ENCODE measurements around the gene GALNT10. TPM values are rescaled to one million over a fixed set of nuclear protein-coding genes. Genes with fewer than 3 reads are reported as not detected.

Gene GALNT10
- total RNA-seq, 1 donor from 2014 or later: 96.1 TPM

- H3K27ac ChIP-seq (ENCODE audit: low read depth, low read length): no peak overlapping the region
- Mint-ChIP-seq H3K4me1 (ENCODE audit: low read depth, unreplicated experiment) (peaks cover 1% of the 10 kb centered on the region), H3K27ac (ENCODE audit: unreplicated experiment) (no peak overlapping the region), H3K27me3 (ENCODE audit: low read depth, unreplicated experiment) (peaks cover 15% of the 10 kb centered on the region), H3K9me3 (ENCODE audit: unreplicated experiment) (peaks cover 5% of the 10 kb centered on the region), H3K36me3 (ENCODE audit: low read depth, unreplicated experiment) (no peaks in the 10 kb centered on the region), H3K4me3 (ENCODE audit: unreplicated experiment) (no peak overlapping the region)
- DNase-seq (ENCODE audit: low read depth): peak; percentile 3
- no peaks in the 10 kb centered on the region for H4K20me1 ChIP-seq (ENCODE audit: insufficient read depth, low read length)
- peaks cover 4% of the 10 kb centered on the region for H3K27me3 ChIP-seq (ENCODE audit: insufficient read depth, low read length)
- no peak overlapping the region for H3K4me3 ChIP-seq (ENCODE audit: insufficient read depth, low read depth, low read length)
- no peak overlapping the region for H3K9ac ChIP-seq (ENCODE audit: low read length)
- no peaks in the 10 kb centered on the region for H3K9me3 ChIP-seq (ENCODE audit: insufficient read depth, low read depth, low read length)
- TF ChIP-seq EZH2 (IDR thresholded peaks at IDR 0.05; ENCODE audit: insufficient read depth, low read length): no peak
- TF ChIP-seq, protein P1, sequence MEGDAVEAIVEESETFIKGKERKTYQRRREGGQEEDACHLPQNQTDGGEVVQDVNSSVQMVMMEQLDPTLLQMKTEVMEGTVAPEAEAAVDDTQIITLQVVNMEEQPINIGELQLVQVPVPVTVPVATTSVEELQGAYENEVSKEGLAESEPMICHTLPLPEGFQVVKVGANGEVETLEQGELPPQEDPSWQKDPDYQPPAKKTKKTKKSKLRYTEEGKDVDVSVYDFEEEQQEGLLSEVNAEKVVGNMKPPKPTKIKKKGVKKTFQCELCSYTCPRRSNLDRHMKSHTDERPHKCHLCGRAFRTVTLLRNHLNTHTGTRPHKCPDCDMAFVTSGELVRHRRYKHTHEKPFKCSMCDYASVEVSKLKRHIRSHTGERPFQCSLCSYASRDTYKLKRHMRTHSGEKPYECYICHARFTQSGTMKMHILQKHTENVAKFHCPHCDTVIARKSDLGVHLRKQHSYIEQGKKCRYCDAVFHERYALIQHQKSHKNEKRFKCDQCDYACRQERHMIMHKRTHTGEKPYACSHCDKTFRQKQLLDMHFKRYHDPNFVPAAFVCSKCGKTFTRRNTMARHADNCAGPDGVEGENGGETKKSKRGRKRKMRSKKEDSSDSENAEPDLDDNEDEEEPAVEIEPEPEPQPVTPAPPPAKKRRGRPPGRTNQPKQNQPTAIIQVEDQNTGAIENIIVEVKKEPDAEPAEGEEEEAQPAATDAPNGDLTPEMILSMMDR (IDR thresholded peaks at IDR 0.05; ENCODE audit: insufficient read depth, low read depth, low read length): no peak
- no peaks in the 10 kb centered on the region for H3K79me2 ChIP-seq (ENCODE audit: insufficient read depth, low read length)
- no peak overlapping the region for H2AFZ ChIP-seq (ENCODE audit: low read depth, low read length)
- no peak overlapping the region for H3K4me2 ChIP-seq (ENCODE audit: low read length)
- no peaks in the 10 kb centered on the region for H3K36me3 ChIP-seq (ENCODE audit: insufficient read depth, low read length)
- FAIRE-seq: no peak
- no peaks in the 10 kb centered on the region for H3K4me1 ChIP-seq (ENCODE audit: insufficient read depth, low read length)
Observed at GRCh38 chr5:154143211-154143641, 47.3 kb upstream of the GALNT10 start.

DNA sequence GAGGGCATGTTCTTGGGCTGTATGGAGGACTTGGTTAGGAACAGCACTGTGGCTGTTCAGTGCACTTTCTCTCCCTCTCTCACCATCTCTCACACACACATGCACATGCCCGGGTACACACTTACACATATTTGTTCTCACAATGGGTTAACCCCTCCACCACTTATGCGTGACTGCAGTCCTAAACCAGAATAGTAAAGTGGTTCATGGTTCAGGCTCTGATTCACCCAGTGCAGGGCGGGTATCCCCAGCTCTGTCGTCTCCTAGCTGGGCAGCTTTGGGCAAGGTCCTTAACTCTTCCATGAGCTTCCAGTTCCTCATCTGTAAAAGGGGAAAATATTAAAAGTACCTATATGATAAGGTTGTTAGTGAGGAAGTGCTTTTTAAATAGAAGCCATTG is 45.3 kb upstream of the GALNT10 start:
- peaks cover 1% of the 10 kb centered on the region for H3K4me1 Mint-ChIP-seq (ENCODE audit: low read depth, unreplicated experiment)
- H3K27me3 ChIP-seq (ENCODE audit: insufficient read depth, low read length): peaks cover 4% of the 10 kb centered on the region
- peaks cover 12% of the 10 kb centered on the region for H3K27me3 Mint-ChIP-seq (ENCODE audit: low read depth, unreplicated experiment)

GRCh38 chr5:154146409-154146808 is 44.1 kb upstream of the GALNT10 start:
- no peak overlapping the region for H3K4me2 ChIP-seq (ENCODE audit: low read length)
- H3K79me2 ChIP-seq (ENCODE audit: insufficient read depth, low read length): no peaks in the 10 kb centered on the region
- Mint-ChIP-seq H3K4me3 (ENCODE audit: unreplicated experiment) (no peak overlapping the region), H3K4me1 (ENCODE audit: low read depth, unreplicated experiment) (peaks cover 1% of the 10 kb centered on the region), H3K27ac (ENCODE audit: unreplicated experiment) (no peak overlapping the region), H3K9me3 (ENCODE audit: unreplicated experiment) (peaks cover 2% of the 10 kb centered on the region), H3K27me3 (ENCODE audit: low read depth, unreplicated experiment) (peaks cover 8% of the 10 kb centered on the region), H3K36me3 (ENCODE audit: low read depth, unreplicated experiment) (no peaks in the 10 kb centered on the region)
- DNase-seq (ENCODE audit: low read depth) (no peak), FAIRE-seq (no peak)
- no peak overlapping the region for H3K9ac ChIP-seq (ENCODE audit: low read length)
- no peaks in the 10 kb centered on the region for H4K20me1 ChIP-seq (ENCODE audit: insufficient read depth, low read length)
- H3K4me3 ChIP-seq (ENCODE audit: insufficient read depth, low read depth, low read length): no peak overlapping the region
- TF ChIP-seq, protein P1 (IDR thresholded peaks at IDR 0.05; ENCODE audit: insufficient read depth, low read depth, low read length): no peak
- TF ChIP-seq EZH2 (IDR thresholded peaks at IDR 0.05; ENCODE audit: insufficient read depth, low read length): no peak
- H2AFZ ChIP-seq (ENCODE audit: low read depth, low read length): no peak overlapping the region
- no peaks in the 10 kb centered on the region for H3K4me1 ChIP-seq (ENCODE audit: insufficient read depth, low read length)
- H3K27me3 ChIP-seq (ENCODE audit: insufficient read depth, low read length): peaks cover 4% of the 10 kb centered on the region
- no peak overlapping the region for H3K27ac ChIP-seq (ENCODE audit: low read depth, low read length)
- H3K36me3 ChIP-seq (ENCODE audit: insufficient read depth, low read length): no peaks in the 10 kb centered on the region
- H3K9me3 ChIP-seq (ENCODE audit: insufficient read depth, low read depth, low read length): no peaks in the 10 kb centered on the region

More for the DNA sequence above, 45.3 kb upstream of the GALNT10 start:
- no peak overlapping the region for H3K4me3 Mint-ChIP-seq (ENCODE audit: unreplicated experiment)
- H4K20me1 ChIP-seq (ENCODE audit: insufficient read depth, low read length): no peaks in the 10 kb centered on the region
- H3K4me2 ChIP-seq (ENCODE audit: low read length): no peak overlapping the region
- no peaks in the 10 kb centered on the region for H3K36me3 ChIP-seq (ENCODE audit: insufficient read depth, low read length)
- H3K27ac ChIP-seq (ENCODE audit: low read depth, low read length): no peak overlapping the region
- DNase-seq (ENCODE audit: low read depth) (no peak), FAIRE-seq (no peak)
- H3K4me3 ChIP-seq (ENCODE audit: insufficient read depth, low read depth, low read length): no peak overlapping the region
- H2AFZ ChIP-seq (ENCODE audit: low read depth, low read length): no peak overlapping the region
- H3K27ac Mint-ChIP-seq (ENCODE audit: unreplicated experiment): no peak overlapping the region
- TF ChIP-seq, protein P1 (IDR thresholded peaks at IDR 0.05; ENCODE audit: insufficient read depth, low read depth, low read length): no peak
- TF ChIP-seq EZH2 (IDR thresholded peaks at IDR 0.05; ENCODE audit: insufficient read depth, low read length): no peak
- no peaks in the 10 kb centered on the region for H3K79me2 ChIP-seq (ENCODE audit: insufficient read depth, low read length)
- no peaks in the 10 kb centered on the region for H3K36me3 Mint-ChIP-seq (ENCODE audit: low read depth, unreplicated experiment)
- no peaks in the 10 kb centered on the region for H3K9me3 ChIP-seq (ENCODE audit: insufficient read depth, low read depth, low read length)
- H3K4me1 ChIP-seq (ENCODE audit: insufficient read depth, low read length): no peaks in the 10 kb centered on the region
- no peak overlapping the region for H3K9ac ChIP-seq (ENCODE audit: low read length)
- peaks cover 5% of the 10 kb centered on the region for H3K9me3 Mint-ChIP-seq (ENCODE audit: unreplicated experiment)
